GM12878 (cell line): ENCODE data around the gene SLCO4A1. TPM values are rescaled to one million over a fixed set of nuclear protein-coding genes. Genes with fewer than 3 reads are reported as not detected.

Source experiments
- ATAC-seq: fragments of 200-7000 bp; cut with Tn5 transposase; 3 replicates; pipeline ENCODE4 v1.9.1; 2020; ENCODE audit warnings: mild to moderate bottlenecking, moderate library complexity
- BruUV-seq: library from RNA; stranded (reverse); fragments of 400-500 nt; replicated peaks from 2 replicates; lab custom pipeline; 2021; lab: Mats Ljungman, UMichigan
- CTCF ChIA-PET: fragments of 300-600 bp; sonication (Branson Sonifier 250); formaldehyde crosslinking; extraction: SDS; loops from one replicate; lab custom pipeline; 2021; ENCODE audit warnings: inconsistent platforms; lab: Yijun Ruan, JAX
- POLR2A ChIA-PET: fragments of 350-600 bp; formaldehyde crosslinking; extraction: SDS; loops from one replicate; lab custom pipeline; 2021; ENCODE audit warnings: inconsistent platforms; lab: Charles Lee
- RAD21 ChIA-PET: fragments of 300-600 bp; sonication (Branson Sonifier 250); formaldehyde crosslinking; loops from one replicate; lab custom pipeline; 2023; ENCODE audit warnings: antibody characterized with exemption; ENCODE audit not compliant: unreplicated experiment; lab: Charles Lee
- SMC1A ChIA-PET: fragments of 300-600 bp; sonication (Branson Sonifier 250); formaldehyde crosslinking; loops from one replicate; lab custom pipeline; 2023; ENCODE audit not compliant: unreplicated experiment, uncharacterized antibody; lab: Charles Lee
- DNase-seq: peaks from one replicate; pipeline ENCODE4 v3.0.0-alpha.2; 2011; ENCODE audit warnings: low read depth, low spot score
- FAIRE-seq: peaks from 3 replicates; lab custom pipeline; 2011; peaks lifted over from hg19 to GRCh38; lab: Jason Lieb, UNC
- H2AFZ ChIP-seq: 2 replicates; pipeline ENCODE4 v1.6.0; 2011; ENCODE audit warnings: low read depth, low read length, control low read depth; ENCODE audit not compliant: control insufficient read depth
- H3K27ac ChIP-seq: 2 replicates; pipeline ENCODE4 v1.5.1; 2011; ENCODE audit warnings: control low read depth; ENCODE audit not compliant: control insufficient read depth, insufficient read depth
- H3K27me3 ChIP-seq, 2 experiments: replicated peaks in 1 of 2; 2 replicates each; pipeline versions ENCODE4 v1.6.0 to v1.6.1; 2011; ENCODE audit warnings: low read length in 1 of 2; ENCODE audit not compliant: control insufficient read depth in 2 of 2, insufficient read depth in 2 of 2
- H3K36me3 ChIP-seq, 2 experiments: 2 replicates each; pipeline ENCODE4 v1.5.1; 2011; ENCODE audit warnings: low read length in 1 of 2; ENCODE audit not compliant: control insufficient read depth in 2 of 2, insufficient read depth in 2 of 2
- H3K4me1 ChIP-seq: 2 replicates; pipeline ENCODE4 v1.6.1; 2011; ENCODE audit warnings: mild to moderate bottlenecking, low read length, moderate library complexity, mixed read lengths; ENCODE audit not compliant: control insufficient read depth, insufficient read depth
- H3K4me2 ChIP-seq: 2 replicates; pipeline ENCODE4 v1.6.0; 2011; ENCODE audit warnings: control low read depth; ENCODE audit not compliant: control insufficient read depth, insufficient read depth
- H3K4me3 ChIP-seq: fragments of 200-600 bp; sonication (generic); 2 replicates; pipeline ENCODE4 v1.5.1; 2016
- H3K79me2 ChIP-seq: 2 replicates; pipeline ENCODE4 v1.6.0; 2011; ENCODE audit warnings: low read length; ENCODE audit not compliant: control insufficient read depth, insufficient read depth
- H3K9ac ChIP-seq: 2 replicates; pipeline ENCODE4 v1.8.0; 2011; ENCODE audit warnings: low read length, control low read depth, mixed read lengths; ENCODE audit not compliant: control insufficient read depth, insufficient read depth
- H3K9me3 ChIP-seq: replicated peaks from 3 replicates; pipeline ENCODE4 v1.5.1; 2011; ENCODE audit warnings: mild to moderate bottlenecking, low read length; ENCODE audit not compliant: control insufficient read depth, insufficient read depth
- H4K20me1 ChIP-seq: 2 replicates; pipeline ENCODE4 v1.6.0; 2011; ENCODE audit not compliant: control insufficient read depth, insufficient read depth
- ATF3 ChIP-seq: IDR thresholded peaks from 2 replicates; pipeline ENCODE4 v1.6.1; 2011; ENCODE audit warnings: low read depth, mild to moderate bottlenecking, low read length, moderate library complexity, borderline replicate concordance; ENCODE audit errors: extremely low read depth
- ATF7 ChIP-seq: fragments of 450-650 bp; IDR thresholded peaks from 2 replicates; pipeline ENCODE4 v1.6.1; 2016; ENCODE audit warnings: low read depth, mild to moderate bottlenecking
- CEBPB ChIP-seq, 2 experiments: fragments of 150-350 bp in 1 of 2; IDR thresholded peaks; 2 replicates each; pipeline ENCODE4 v1.6.1; 2012 to 2014; ENCODE audit warnings: low read depth in 2 of 2, low read length in 2 of 2, borderline replicate concordance in 1 of 2, inconsistent platforms in 1 of 2
- CREM ChIP-seq: IDR thresholded peaks from 2 replicates; pipeline ENCODE4 v1.6.1; 2014; ENCODE audit warnings: antibody characterized with exemption, low read depth
- ETV6 ChIP-seq, 2 experiments: fragments of 450-650 bp in 1 of 2; IDR thresholded peaks in 1 of 2; conservative IDR thresholded peaks in 1 of 2; 2 replicates each; pipeline ENCODE4 v1.6.1; 2014; ENCODE audit warnings: antibody characterized with exemption in 1 of 2, borderline replicate concordance in 1 of 2, low read depth in 1 of 2, mild to moderate bottlenecking in 1 of 2, moderate library complexity in 1 of 2
- IRF5 ChIP-seq: fragments of 450-650 bp; IDR thresholded peaks from 2 replicates; pipeline ENCODE4 v1.6.1; 2017; ENCODE audit warnings: borderline replicate concordance
- PKNOX1 ChIP-seq: fragments of 450-650 bp; IDR thresholded peaks from 2 replicates; pipeline ENCODE4 v1.6.1; 2016; ENCODE audit warnings: mild to moderate bottlenecking
- SKIL ChIP-seq: fragments of 450-650 bp; IDR thresholded peaks from 2 replicates; pipeline ENCODE4 v1.6.1; 2017; ENCODE audit warnings: mild to moderate bottlenecking, low read depth, inconsistent platforms; ENCODE audit not compliant: poor library complexity, severe bottlenecking
- SMAD5 ChIP-seq: IDR thresholded peaks from 2 replicates; pipeline ENCODE4 v1.6.1; 2016; ENCODE audit warnings: antibody characterized with exemption, low read depth
- SREBF1 ChIP-seq: IDR thresholded peaks from 2 replicates; pipeline ENCODE4 v1.6.1; 2012; ENCODE audit warnings: mild to moderate bottlenecking, low read length
- SRF ChIP-seq, 2 experiments: IDR thresholded peaks; 2 replicates each; pipeline ENCODE4 v1.6.1; 2011; ENCODE audit warnings: low read depth in 2 of 2, low read length in 2 of 2, mild to moderate bottlenecking in 1 of 2, moderate library complexity in 1 of 2
- TBL1XR1 ChIP-seq: IDR thresholded peaks from 2 replicates; pipeline ENCODE4 v1.6.1; 2012; ENCODE audit warnings: low read depth, low read length, improper control_type of control experiment
- TCF7 ChIP-seq: IDR thresholded peaks from 2 replicates; pipeline ENCODE4 v1.6.1; 2014; ENCODE audit warnings: antibody characterized with exemption, borderline replicate concordance
- USF2 ChIP-seq: IDR thresholded peaks from 2 replicates; pipeline ENCODE4 v1.6.1; 2011; ENCODE audit warnings: low read depth, low read length, improper control_type of control experiment, borderline replicate concordance
- ZBTB4 ChIP-seq: fragments of 450-650 bp; formaldehyde crosslinking; IDR thresholded peaks from 2 replicates; pipeline ENCODE4 v1.4.0; 2022; ENCODE audit warnings: mild to moderate bottlenecking, moderate library complexity
- WGBS: methylation state at CpG from one replicate; pipeline ENCODE4 v1.1.6; 2016; ENCODE audit warnings: low lambda C conversion rate; ENCODE audit not compliant: insufficient replicate concordance, insufficient coverage; ENCODE audit errors: missing lambda C conversion rate; 5-methylcytosine and 5-hydroxymethylcytosine counted together
- in situ Hi-C: fragments of 300-500 bp; cut with MboI; formaldehyde crosslinking; loops from 9 replicates; pipeline ENCODE4 v1.14.3; 2018; ENCODE audit warnings: mixed read lengths
- intact Hi-C: fragments of 100-400 bp; cut with micrococcal nuclease; formaldehyde crosslinking; loops from one replicate; pipeline ENCODE4 v1.14.2; 2022; ENCODE audit not compliant: unreplicated experiment
- polyA plus RNA-seq, 11 experiments: library from polyadenylated mRNA; depleted of rRNA in 4 of 11; unstranded in 6 of 11; stranded (reverse) in 5 of 11; fragments of >200 nt; fragmentation: Nextera tagmentation in 4 of 11; fragmentation: Illumina TruSeq in 1 of 11; extraction: Ambion mirVana in 4 of 11; extraction: Trizol in 1 of 11; gene quantifications; 1 replicate in 1 of 11; 2 replicates in 10 of 11; pipeline versions ENCODE4 v1.2.1 to v1.2.3, GENCODE V29; 2011 to 2016; ENCODE audit warnings: inconsistent platforms in 2 of 11, missing spikeins in 2 of 11, low read depth in 1 of 11
- total RNA-seq, 4 experiments: library from RNA; depleted of rRNA in 3 of 4; stranded (reverse); fragments of >200 nt in 3 of 4; fragmentation: Illumina TruSeq in 1 of 4; extraction: Trizol in 1 of 4; gene quantifications; 2 replicates each; pipeline versions ENCODE4 v1.2.1 to v1.2.3, GENCODE V29; 2013 to 2021

SLCO4A1 gene
- total and polyA plus RNA-seq, 10 of the 15 experiments (the other 5 are each of a cell fraction or from before 2014, with no cell fraction given): 2.1 to 30.7 (median 12.0) TPM

- no peak overlapping the region for H2AFZ ChIP-seq
- no peak overlapping the region for H3K4me3 ChIP-seq
- intact Hi-C loops (no loop called here), in situ Hi-C loops (loop anchor here (10.0 kb wide), 1 partner anchor 137 kb away; the partner anchor contains the start of gene MRGBP)
- DNase-seq (no peak), ATAC-seq (no peak), FAIRE-seq (no peak)
- POLR2A ChIA-PET: no interaction called here
- CTCF ChIA-PET: no interaction called here
- RAD21 ChIA-PET: no interaction called here
- SMC1A ChIA-PET: interaction anchor here (0.7 kb wide), 1 partner anchor 117 kb away, joined by 3 read pairs; no protein-coding TSS in a partner anchor
- H3K9ac ChIP-seq: no peak overlapping the region
- no peak overlapping the region for H3K27ac ChIP-seq
- WGBS: 89% methylated on average over 7 of the region's 7 CpGs
- H4K20me1 ChIP-seq: no peaks in the 10 kb centered on the region
- BruUV-seq: no TSS peak
- peaks cover 3 to 33% of the 10 kb centered on the region in 2 experiments; a peak in 3 of 4 replicates for H3K36me3 ChIP-seq
- H3K27me3 ChIP-seq: no peaks in the 10 kb centered on the region
- no peaks in the 10 kb centered on the region for H3K9me3 ChIP-seq
- H3K79me2 ChIP-seq: peaks cover 13% of the 10 kb centered on the region
- peaks cover 21% of the 10 kb centered on the region for H3K4me1 ChIP-seq
- no peak overlapping the region for H3K4me2 ChIP-seq
- TF ChIP-seq TCF7: no peak
- no peak for TF ChIP-seq SKIL
- no peak for TF ChIP-seq ZBTB4 (CRISPR knock-in tag)
- TF ChIP-seq CREM: no peak
- no peak for TF ChIP-seq ATF3
- no peak for TF ChIP-seq IRF5
- no peak for TF ChIP-seq CEBPB (IDR thresholded peaks at IDR 0.05; ENCODE audit: borderline replicate concordance in 1 of 2, low read depth in 2 of 2, low read length in 2 of 2)
- no peak for TF ChIP-seq SREBF1
- no peak for TF ChIP-seq SRF (IDR thresholded peaks at IDR 0.05; ENCODE audit: low read depth in 2 of 2, low read length in 2 of 2)
- TF ChIP-seq SMAD5: no peak
- TF ChIP-seq TBL1XR1: no peak
- TF ChIP-seq PKNOX1: no peak
- no peak for TF ChIP-seq ATF7
- no peak for TF ChIP-seq ETV6 (conservative IDR thresholded peaks at IDR 0.05 in 1 of 2, IDR thresholded peaks at IDR 0.05 in 1 of 2; ENCODE audit: borderline replicate concordance in 1 of 2, low read depth in 1 of 2)
- TF ChIP-seq USF2: no peak
These were observed 15.3 kb downstream of the SLCO4A1 start for GRCh38 chr20:62657589-62657942.
